Heart right ventricle (tissue), 16 donors: ENCODE measurements around the gene IGSF22. TPM values are rescaled to one million over a fixed set of nuclear protein-coding genes. Genes with fewer than 3 reads are reported as not detected.

Source experiments
- ATAC-seq, 8 donors: fragments of 200-7000 bp; cut with Tn5 transposase; one replicate each; pipeline ENCODE4 v1.9.1; 2020; ENCODE audit warnings: mild to moderate bottlenecking in 8 of 8, moderate library complexity in 8 of 8, moderate number of reproducible peaks in 1 of 8
- DNase-seq, 2 donors: peaks; one replicate each; pipeline ENCODE4 v3.0.0-alpha.2; 2020
- H3K27ac ChIP-seq, 10 donors: fragments of 200-600 bp; sonication (generic) in 2 of 10; one replicate each; pipeline versions ENCODE4 v1.5.0 to v1.8.0; 2020 to 2022; ENCODE audit warnings: mild to moderate bottlenecking in 3 of 10
- H3K27me3 ChIP-seq, 7 donors: fragments of 200-600 bp; one replicate each; pipeline ENCODE4 v1.8.0; 2021 to 2022; ENCODE audit warnings: mild to moderate bottlenecking in 2 of 7
- H3K36me3 ChIP-seq, 9 donors: fragments of 200-600 bp; sonication (generic) in 1 of 9; one replicate each; pipeline versions ENCODE4 v1.5.0 to v1.8.0; 2020 to 2022; ENCODE audit warnings: mild to moderate bottlenecking in 2 of 9
- H3K4me1 ChIP-seq, 9 donors: fragments of 200-600 bp; sonication (generic) in 1 of 9; one replicate each; pipeline versions ENCODE4 v1.5.0 to v1.8.0; 2020 to 2022; ENCODE audit warnings: mild to moderate bottlenecking in 4 of 9
- H3K4me3 ChIP-seq, 10 donors: fragments of 200-600 bp; sonication (generic) in 2 of 10; one replicate each; pipeline versions ENCODE4 v1.5.0 to v1.8.0; 2020 to 2022; ENCODE audit warnings: mild to moderate bottlenecking in 7 of 10, moderate library complexity in 2 of 10
- H3K9me3 ChIP-seq, 11 donors: fragments of 200-600 bp in 10 of 11; sonication (generic) in 2 of 11; one replicate each; pipeline versions ENCODE4 v1.5.0 to v1.8.0; 2013 to 2022; ENCODE audit warnings: mild to moderate bottlenecking in 2 of 11, control low read depth in 1 of 11, moderate library complexity in 1 of 11
- CTCF ChIP-seq, 9 donors: fragments of 200-600 bp; sonication (generic) in 2 of 9; IDR thresholded peaks; one replicate each; pipeline versions ENCODE4 v1.5.0 to v1.8.0; 2021 to 2022; ENCODE audit warnings: antibody characterized with exemption in 9 of 9, mild to moderate bottlenecking in 5 of 9, moderate library complexity in 1 of 9
- WGBS, 2 donors: extraction: QIAGEN DNeasy Blood & Tissue Kit; methylation state at CpG; one replicate each; pipeline ENCODE4 v1.1.7; 2013; ENCODE audit warnings: inconsistent platforms in 1 of 2; 5-methylcytosine and 5-hydroxymethylcytosine counted together
- intact Hi-C, 10 donors: fragments of 100-400 bp; cut with DNase I; formaldehyde crosslinking; loops; one replicate each; pipeline versions ENCODE4 v1.11.1 to v1.14.2; 2022
- polyA plus RNA-seq, 2 donors: library from polyadenylated mRNA; stranded (reverse); fragments of 200-250 nt; gene quantifications; one replicate each; pipeline ENCODE4 v1.2.3, GENCODE V29; 2013
- total RNA-seq, 10 donors: library from RNA; stranded (reverse); fragmentation: NEBNext Ultra II Directional in 3 of 10; extraction: Animal tissue kit (Norgen Biotek cat#: 25700) in 3 of 10; gene quantifications; one replicate each; pipeline versions ENCODE4 v1.2.1 to v1.2.4, GENCODE V29; 2021 to 2023
- donor health status: Arrhythmogenic right ventricular cardiomyopathy.
- donor health status: ischemic (EF 13 %, LVEDD 7.1; RV severe dilation, severe dysfunction).
- donor health status: healthy with polysubstance abuse.
- donor health status: DM: no; HTN: yes; CAD: no.
- donor health status: DM: no; HTN: no; CAD: no.
- donor health status: ischemic (EF 25% LVEDD 6.9; RV normal size, moderate dysfunction).
- donor health status: ischemic (EF 25% LVEDD 5.7; RV mildly dilated, moderate dysfunction).
- donor health status: healthy.
- donor health status: DM: yes; HTN: yes; CAD: no.
- donor health status: Ischemic cardiomyopathy.
- donor health status: ischemic (EF 35%, LVEDD 5.7; RV mildly dilated, moderate dysfunction).
- donor health status: nonischemic (EF 11% LVEDD 7.7; RV severe dilation, severe dysfunction).
- donor health status: DM: yes; HTN: yes; CAD: no.
- donor health status: PGD.
- donor health status: ischemic (EF 29% LVEDD 5.4; RV normal size, mild dysfunction).
- donor health status: nonischemic (EF 23%, LVEDD 6.1; RV moderate dilation, normal function).

IGSF22 gene
- total and polyA plus RNA-seq, 12 donors: 0.18 to 1.3 (median 0.62) TPM; not detected in 1

GRCh38 chr11:18772211-18772610 lies 46.2 kb upstream of the IGSF22 start:
- DNase-seq (no peak), ATAC-seq (peak in 7 of 8 donors; percentile 20 to 80 (median 54))
- 57 to 61% methylated on average over 5 of the region's 5 CpGs for WGBS, 2 donors
- TF ChIP-seq CTCF (IDR thresholded peaks at IDR 0.05): no peak
- Histone ChIP-seq H3K4me3 (no peak overlapping the region), H3K4me1 (peaks cover 0 to 17% (median 4%) of the 10 kb centered on the region in 9 donors), H3K36me3 (no peaks in the 10 kb centered on the region), H3K27ac (no peak overlapping the region), H3K27me3 (peaks cover 0 to 4% (median 0%) of the 10 kb centered on the region in 7 donors), H3K9me3 (peaks cover 0 to 4% (median 0%) of the 10 kb centered on the region in 11 donors)
- intact Hi-C loops: no loop called here

GRCh38 chr11:18771266-18772035 lies 45.5 kb upstream of the IGSF22 start:
- H3K4me3 ChIP-seq: no peak overlapping the region
- no peak for DNase-seq
- no peak for ATAC-seq
- intact Hi-C loops: no loop called here
- no peak for TF ChIP-seq CTCF (IDR thresholded peaks at IDR 0.05)
- H3K9me3 ChIP-seq: peaks cover 0 to 4% (median 0%) of the 10 kb centered on the region in 11 donors
- no peaks in the 10 kb centered on the region for H3K36me3 ChIP-seq
- WGBS, 2 donors: 84 to 87% methylated on average over 13 of the region's 13 CpGs
- no peak overlapping the region for H3K27ac ChIP-seq
- peaks cover 0 to 17% (median 4%) of the 10 kb centered on the region in 9 donors for H3K4me1 ChIP-seq
- H3K27me3 ChIP-seq: peaks cover 0 to 4% (median 0%) of the 10 kb centered on the region in 7 donors

GRCh38 chr11:18770479-18771125 lies 44.6 kb upstream of the IGSF22 start:
- no peak for TF ChIP-seq CTCF (IDR thresholded peaks at IDR 0.05)
- no peak overlapping the region for H3K4me3 ChIP-seq
- H3K9me3 ChIP-seq: peaks cover 0 to 4% (median 0%) of the 10 kb centered on the region in 11 donors
- WGBS, 2 donors: 70 to 74% methylated on average over 11 of the region's 11 CpGs
- H3K27ac ChIP-seq: peak overlapping the region in 1 of 10 donors; percentile 8
- no peak for DNase-seq
- ATAC-seq: no peak
- H3K4me1 ChIP-seq: peaks cover 0 to 17% (median 4%) of the 10 kb centered on the region in 9 donors
- no peaks in the 10 kb centered on the region for H3K27me3 ChIP-seq
- intact Hi-C loops: no loop called here
- peaks cover 0 to 2% (median 0%) of the 10 kb centered on the region in 9 donors for H3K36me3 ChIP-seq

GRCh38 chr11:18769802-18770456 lies 43.9 kb upstream of the IGSF22 start:
- no peak for TF ChIP-seq CTCF (IDR thresholded peaks at IDR 0.05)
- Histone ChIP-seq H3K27ac (peak overlapping the region in 1 of 10 donors; percentile 8), H3K4me1 (peaks cover 0 to 17% (median 4%) of the 10 kb centered on the region in 9 donors), H3K27me3 (no peaks in the 10 kb centered on the region), H3K4me3 (no peak overlapping the region), H3K36me3 (peaks cover 0 to 7% (median 0%) of the 10 kb centered on the region in 9 donors), H3K9me3 (peaks cover 0 to 4% (median 0%) of the 10 kb centered on the region in 11 donors)
- DNase-seq (no peak), ATAC-seq (peak in 1 of 8 donors; percentile 54)
- WGBS, 2 donors: 39 to 43% methylated on average over 8 of the region's 8 CpGs
- intact Hi-C loops: no loop called here
